Measurements from ENCODE around the gene ZNF385D. TPM values are rescaled to one million over a fixed set of nuclear protein-coding genes. Genes with fewer than 3 reads are reported as not detected.

Gene ZNF385D
- total RNA-seq, 1 experiment from 2014 or later = not detected

GRCh38 chr3:21781355-21781754 lies 30.3 kb upstream of the ZNF385D start:
- Histone ChIP-seq H3K4me2 (ENCODE audit: low read length) (no peak overlapping the region), H3K4me1 (ENCODE audit: control insufficient read depth in 1 of 2, insufficient read depth in 2 of 2, low read length in 2 of 2) (no peaks in the 10 kb centered on the region), H3K27ac (ENCODE audit: low read depth, low read length) (no peak overlapping the region), H3K27me3 (ENCODE audit: insufficient read depth, low read length) (no peaks in the 10 kb centered on the region), H3K4me3 (replicated peaks in 1 of 2; ENCODE audit: low read depth in 1 of 2, low read length in 2 of 2) (no peak overlapping the region), H3K9ac (ENCODE audit: low read length) (no peak overlapping the region), H2AFZ (ENCODE audit: low read depth, low read length, poor library complexity, severe bottlenecking) (no peak overlapping the region), H3K9me2 (ENCODE audit: insufficient read depth) (no peaks in the 10 kb centered on the region), H3K36me3 (ENCODE audit: control insufficient read depth in 1 of 2, insufficient read depth in 2 of 2, low read length in 2 of 2) (no peaks in the 10 kb centered on the region), H3K9me3 (ENCODE audit: control insufficient read depth in 1 of 2, insufficient read depth in 1 of 2, low read depth in 1 of 2, low read length in 2 of 2) (peaks cover 4 to 11% of the 10 kb centered on the region in 2 experiments; a peak in 2 of 4 replicates), H4K20me1 (ENCODE audit: insufficient read depth) (no peaks in the 10 kb centered on the region), H3K79me2 (ENCODE audit: insufficient read depth, low read length) (no peaks in the 10 kb centered on the region)
- ChIA-PET CTCF (no interaction called here), POLR2A (no interaction called here), RAD21 (ENCODE audit: low non-redundant PET in 1 of 2, low total read pairs in 2 of 2, uncharacterized antibody in 2 of 2, unreplicated experiment in 2 of 2) (no interaction called here)
- ATAC-seq (no peak), DNase-seq (ENCODE audit: low read depth, low spot score) (no peak)
- no peak for TF ChIP-seq MAX (IDR thresholded peaks at IDR 0.05)
- TF ChIP-seq YY1 (IDR thresholded peaks at IDR 0.05; ENCODE audit: extremely low read depth, insufficient replicate concordance, low read depth, low read length) = no peak
- TF ChIP-seq ELF1 (IDR thresholded peaks at IDR 0.05; ENCODE audit: borderline replicate concordance, low read depth) = no peak
- TF ChIP-seq ZFX (IDR thresholded peaks at IDR 0.05) = no peak
- intact Hi-C loops (cut with micrococcal nuclease) = no loop called here
- no TSS peak for BruUV-seq (replicated peaks)

DNA sequence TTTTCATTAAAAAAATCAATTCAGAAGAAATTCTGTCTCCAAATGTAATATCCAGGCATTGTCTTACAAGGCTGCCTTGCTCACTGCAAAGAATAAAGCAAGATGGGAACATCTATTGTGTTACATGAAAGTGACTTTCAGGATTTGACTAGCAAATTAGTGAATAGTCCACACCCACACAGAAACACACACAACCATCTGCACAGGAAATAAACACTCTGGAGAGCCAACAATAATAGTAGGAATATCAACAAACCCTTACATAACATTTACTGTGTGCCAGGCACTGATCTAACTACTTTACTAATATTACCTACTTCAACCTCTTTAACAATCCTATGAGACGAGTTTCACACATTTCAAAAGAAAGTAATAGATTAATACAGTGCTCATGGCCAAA lies 28.9 kb upstream of the ZNF385D start:
- RAD21 ChIA-PET (ENCODE audit: low non-redundant PET in 1 of 2, low total read pairs in 2 of 2, uncharacterized antibody in 2 of 2, unreplicated experiment in 2 of 2) = no interaction called here
- peaks cover 6 to 7% of the 10 kb centered on the region in 2 experiments; a peak in 2 of 4 replicates for H3K9me3 ChIP-seq (ENCODE audit: control insufficient read depth in 1 of 2, insufficient read depth in 1 of 2, low read depth in 1 of 2, low read length in 2 of 2)
- no peaks in the 10 kb centered on the region for H3K9me2 ChIP-seq (ENCODE audit: insufficient read depth)
- no peaks in the 10 kb centered on the region for H3K27me3 ChIP-seq (ENCODE audit: insufficient read depth, low read length)
- no peaks in the 10 kb centered on the region for H3K79me2 ChIP-seq (ENCODE audit: insufficient read depth, low read length)
- DNase-seq (ENCODE audit: low read depth, low spot score) (no peak), ATAC-seq (no peak)
- CTCF ChIA-PET = no interaction called here
- no peaks in the 10 kb centered on the region for H3K36me3 ChIP-seq (ENCODE audit: control insufficient read depth in 1 of 2, insufficient read depth in 2 of 2, low read length in 2 of 2)
- no peak overlapping the region for H3K4me3 ChIP-seq (replicated peaks in 1 of 2; ENCODE audit: low read depth in 1 of 2, low read length in 2 of 2)
- no peak overlapping the region for H3K4me2 ChIP-seq (ENCODE audit: low read length)
- intact Hi-C loops (cut with micrococcal nuclease) = no loop called here
- H3K9ac ChIP-seq (ENCODE audit: low read length) = no peak overlapping the region
- BruUV-seq (replicated peaks) = no TSS peak
- POLR2A ChIA-PET = no interaction called here
- no peak overlapping the region for H2AFZ ChIP-seq (ENCODE audit: low read depth, low read length, poor library complexity, severe bottlenecking)
- H3K4me1 ChIP-seq (ENCODE audit: control insufficient read depth in 1 of 2, insufficient read depth in 2 of 2, low read length in 2 of 2) = no peaks in the 10 kb centered on the region
- no peak overlapping the region for H3K27ac ChIP-seq (ENCODE audit: low read depth, low read length)
- no peak for TF ChIP-seq MAX (IDR thresholded peaks at IDR 0.05)
- TF ChIP-seq SP1 (IDR thresholded peaks at IDR 0.05; ENCODE audit: low read depth) = no peak
- TF ChIP-seq, protein P1, sequence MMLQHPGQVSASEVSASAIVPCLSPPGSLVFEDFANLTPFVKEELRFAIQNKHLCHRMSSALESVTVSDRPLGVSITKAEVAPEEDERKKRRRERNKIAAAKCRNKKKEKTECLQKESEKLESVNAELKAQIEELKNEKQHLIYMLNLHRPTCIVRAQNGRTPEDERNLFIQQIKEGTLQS (IDR thresholded peaks at IDR 0.05) = no peak
- no peak for TF ChIP-seq YY1 (IDR thresholded peaks at IDR 0.05; ENCODE audit: extremely low read depth, insufficient replicate concordance, low read depth, low read length)
- no peak for TF ChIP-seq EGR1 (IDR thresholded peaks at IDR 0.05; ENCODE audit: low read depth)
- TF ChIP-seq RAD21 (IDR thresholded peaks at IDR 0.05; ENCODE audit: low read depth) = no peak
- no peak for TF ChIP-seq JUND (IDR thresholded peaks at IDR 0.05)
- TF ChIP-seq POLR2AphosphoS5 (IDR thresholded peaks at IDR 0.05; ENCODE audit: low read depth, low read length) = no peak
- no peak for TF ChIP-seq EZH2phosphoT487 (IDR thresholded peaks at IDR 0.05; ENCODE audit: borderline replicate concordance)
- TF ChIP-seq EZH2 (IDR thresholded peaks at IDR 0.05) = no peak
- TF ChIP-seq, protein P2, sequence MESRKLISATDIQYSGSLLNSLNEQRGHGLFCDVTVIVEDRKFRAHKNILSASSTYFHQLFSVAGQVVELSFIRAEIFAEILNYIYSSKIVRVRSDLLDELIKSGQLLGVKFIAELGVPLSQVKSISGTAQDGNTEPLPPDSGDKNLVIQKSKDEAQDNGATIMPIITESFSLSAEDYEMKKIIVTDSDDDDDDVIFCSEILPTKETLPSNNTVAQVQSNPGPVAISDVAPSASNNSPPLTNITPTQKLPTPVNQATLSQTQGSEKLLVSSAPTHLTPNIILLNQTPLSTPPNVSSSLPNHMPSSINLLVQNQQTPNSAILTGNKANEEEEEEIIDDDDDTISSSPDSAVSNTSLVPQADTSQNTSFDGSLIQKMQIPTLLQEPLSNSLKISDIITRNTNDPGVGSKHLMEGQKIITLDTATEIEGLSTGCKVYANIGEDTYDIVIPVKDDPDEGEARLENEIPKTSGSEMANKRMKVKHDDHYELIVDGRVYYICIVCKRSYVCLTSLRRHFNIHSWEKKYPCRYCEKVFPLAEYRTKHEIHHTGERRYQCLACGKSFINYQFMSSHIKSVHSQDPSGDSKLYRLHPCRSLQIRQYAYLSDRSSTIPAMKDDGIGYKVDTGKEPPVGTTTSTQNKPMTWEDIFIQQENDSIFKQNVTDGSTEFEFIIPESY (IDR thresholded peaks at IDR 0.05; ENCODE audit: extremely low read depth, insufficient replicate concordance, low read length) = no peak
- TF ChIP-seq SIN3A (IDR thresholded peaks at IDR 0.05; ENCODE audit: low read depth) = no peak
- H4K20me1 ChIP-seq (ENCODE audit: insufficient read depth) = no peaks in the 10 kb centered on the region

Data from HCT116 (cell line).